Measurements from ENCODE around the gene MDFIC.

Gene MDFIC

GRCh38 chr7:114889646-114890285, 32.1 kb upstream of the MDFIC start:
- TF ChIP-seq EZH2 (optimal IDR thresholded peaks at IDR 0.05; ENCODE audit: low read depth, low read length): no peak
- TF ChIP-seq EZH2phosphoT487 (IDR thresholded peaks at IDR 0.05; ENCODE audit: low read length): no peak
- no peak for TF ChIP-seq CTCF (IDR thresholded peaks at IDR 0.05; ENCODE audit: low read length)
- Histone ChIP-seq H3K9ac (ENCODE audit: low read length) (no peak overlapping the region), H3K27ac (ENCODE audit: low read length) (no peak overlapping the region), H3K4me1 (ENCODE audit: low read length) (no peaks in the 10 kb centered on the region), H3K4me3 (ENCODE audit: low read length) (no peak overlapping the region), H3K79me2 (ENCODE audit: low read length) (no peaks in the 10 kb centered on the region), H3K4me2 (ENCODE audit: low read depth, low read length) (no peak overlapping the region), H4K20me1 (ENCODE audit: insufficient read depth, low read length) (no peaks in the 10 kb centered on the region), H3K9me2 (replicated peaks; ENCODE audit: insufficient read depth, low read length) (no peaks in the 10 kb centered on the region), H3K36me3 (replicated peaks; ENCODE audit: insufficient read depth, low read length) (no peaks in the 10 kb centered on the region), H2AFZ (ENCODE audit: low read length) (no peak overlapping the region), H3F3A (ENCODE audit: insufficient read depth, low read length) (no peaks in the 10 kb centered on the region), H3K27me3 (replicated peaks; ENCODE audit: insufficient read depth, low read length) (no peaks in the 10 kb centered on the region), H3K9me3 (replicated peaks; ENCODE audit: insufficient read depth, low read length) (no peaks in the 10 kb centered on the region)
- no peak for DNase-seq

GRCh38 chr7:114890561-114890960, 31.3 kb upstream of the MDFIC start:
- Histone ChIP-seq H3K9ac (ENCODE audit: low read length) (no peak overlapping the region), H3K4me1 (ENCODE audit: low read length) (no peaks in the 10 kb centered on the region), H2AFZ (ENCODE audit: low read length) (no peak overlapping the region), H3K79me2 (ENCODE audit: low read length) (no peaks in the 10 kb centered on the region), H3K27me3 (replicated peaks; ENCODE audit: insufficient read depth, low read length) (no peaks in the 10 kb centered on the region), H3K9me2 (replicated peaks; ENCODE audit: insufficient read depth, low read length) (no peaks in the 10 kb centered on the region), H3K9me3 (replicated peaks; ENCODE audit: insufficient read depth, low read length) (no peaks in the 10 kb centered on the region), H3F3A (ENCODE audit: insufficient read depth, low read length) (no peaks in the 10 kb centered on the region), H3K27ac (ENCODE audit: low read length) (no peak overlapping the region), H4K20me1 (ENCODE audit: insufficient read depth, low read length) (no peaks in the 10 kb centered on the region), H3K36me3 (replicated peaks; ENCODE audit: insufficient read depth, low read length) (no peaks in the 10 kb centered on the region), H3K4me2 (ENCODE audit: low read depth, low read length) (no peak overlapping the region), H3K4me3 (ENCODE audit: low read length) (no peak overlapping the region)
- DNase-seq: no peak
- TF ChIP-seq EZH2 (optimal IDR thresholded peaks at IDR 0.05; ENCODE audit: low read depth, low read length) (no peak), EZH2phosphoT487 (IDR thresholded peaks at IDR 0.05; ENCODE audit: low read length) (no peak), CTCF (IDR thresholded peaks at IDR 0.05; ENCODE audit: low read length) (no peak)

GRCh38 chr7:114900127-114900526, 21.8 kb upstream of the MDFIC start:
- Histone ChIP-seq H3K4me3 (ENCODE audit: low read length) (no peak overlapping the region), H2AFZ (ENCODE audit: low read length) (no peak overlapping the region), H3K27ac (ENCODE audit: low read length) (no peak overlapping the region), H3F3A (ENCODE audit: insufficient read depth, low read length) (no peaks in the 10 kb centered on the region), H3K36me3 (replicated peaks; ENCODE audit: insufficient read depth, low read length) (no peaks in the 10 kb centered on the region), H3K4me1 (ENCODE audit: low read length) (no peaks in the 10 kb centered on the region), H3K9ac (ENCODE audit: low read length) (no peak overlapping the region), H3K79me2 (ENCODE audit: low read length) (no peaks in the 10 kb centered on the region), H4K20me1 (ENCODE audit: insufficient read depth, low read length) (no peaks in the 10 kb centered on the region), H3K4me2 (ENCODE audit: low read depth, low read length) (no peak overlapping the region), H3K9me3 (replicated peaks; ENCODE audit: insufficient read depth, low read length) (no peaks in the 10 kb centered on the region), H3K9me2 (replicated peaks; ENCODE audit: insufficient read depth, low read length) (no peaks in the 10 kb centered on the region), H3K27me3 (replicated peaks; ENCODE audit: insufficient read depth, low read length) (no peaks in the 10 kb centered on the region)
- TF ChIP-seq EZH2phosphoT487 (IDR thresholded peaks at IDR 0.05; ENCODE audit: low read length): no peak
- no peak for TF ChIP-seq EZH2 (optimal IDR thresholded peaks at IDR 0.05; ENCODE audit: low read depth, low read length)
- TF ChIP-seq CTCF (IDR thresholded peaks at IDR 0.05; ENCODE audit: low read length): no peak
- DNase-seq: no peak

Measured in MM.1S (cell line).